ENCODE measurements around the gene B3GNT8.
"Not testable (repeated sequence)": the region's sequence is repeated elsewhere in the genome, so short reads cannot be mapped to it uniquely, and the experiment has no call there.

The B3GNT8 gene

GRCh38 chr19:41435936-41436673 is 8.9 kb upstream of the B3GNT8 start:
- DNase-seq: no peak

DNA sequence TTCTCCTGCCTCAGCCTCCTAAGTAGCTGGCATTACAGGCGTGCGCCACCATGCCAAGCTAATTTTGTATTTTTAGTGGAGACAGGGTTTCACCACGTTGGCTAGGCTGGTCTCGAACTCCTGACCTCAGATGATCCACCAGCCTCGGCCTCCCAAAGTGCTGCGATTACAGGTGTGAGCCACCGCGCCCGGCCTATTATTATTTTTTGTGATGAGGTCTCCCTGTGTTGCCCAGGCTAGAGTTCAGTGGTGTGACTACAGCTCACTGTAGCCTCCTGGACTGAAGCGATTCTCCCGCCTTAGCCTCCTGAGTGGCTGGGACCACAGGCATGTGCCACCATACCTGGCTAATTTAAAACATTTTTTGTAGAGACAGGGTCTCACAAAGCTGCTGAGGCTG is 8.2 kb upstream of the B3GNT8 start:
- not testable (repeated sequence) for DNase-seq

- no peak for DNase-seq
Measured at GRCh38 chr19:41434450-41434849, 7.3 kb upstream of the B3GNT8 start.

DNA sequence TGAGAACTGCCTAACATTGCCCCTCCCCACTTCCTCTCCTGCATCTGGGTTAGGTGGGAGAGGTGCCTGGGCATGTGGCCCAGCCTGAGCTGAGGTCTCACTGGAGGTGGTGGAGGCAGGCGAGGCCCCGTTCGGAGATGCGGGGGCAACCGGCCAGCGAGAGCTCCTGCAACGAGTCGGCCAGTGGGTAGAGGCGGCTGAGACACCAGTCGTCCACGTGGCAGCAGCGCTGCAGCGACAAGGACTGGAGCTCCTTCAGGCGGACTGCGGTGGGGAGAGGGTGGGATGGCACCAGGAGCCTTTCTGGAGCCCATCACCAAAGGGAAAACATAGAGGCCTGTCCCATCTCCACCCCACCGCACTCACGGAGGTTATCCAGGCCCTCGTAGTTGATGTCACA is 6.0 kb upstream of the B3GNT8 start:
- DNase-seq: no peak

DNA sequence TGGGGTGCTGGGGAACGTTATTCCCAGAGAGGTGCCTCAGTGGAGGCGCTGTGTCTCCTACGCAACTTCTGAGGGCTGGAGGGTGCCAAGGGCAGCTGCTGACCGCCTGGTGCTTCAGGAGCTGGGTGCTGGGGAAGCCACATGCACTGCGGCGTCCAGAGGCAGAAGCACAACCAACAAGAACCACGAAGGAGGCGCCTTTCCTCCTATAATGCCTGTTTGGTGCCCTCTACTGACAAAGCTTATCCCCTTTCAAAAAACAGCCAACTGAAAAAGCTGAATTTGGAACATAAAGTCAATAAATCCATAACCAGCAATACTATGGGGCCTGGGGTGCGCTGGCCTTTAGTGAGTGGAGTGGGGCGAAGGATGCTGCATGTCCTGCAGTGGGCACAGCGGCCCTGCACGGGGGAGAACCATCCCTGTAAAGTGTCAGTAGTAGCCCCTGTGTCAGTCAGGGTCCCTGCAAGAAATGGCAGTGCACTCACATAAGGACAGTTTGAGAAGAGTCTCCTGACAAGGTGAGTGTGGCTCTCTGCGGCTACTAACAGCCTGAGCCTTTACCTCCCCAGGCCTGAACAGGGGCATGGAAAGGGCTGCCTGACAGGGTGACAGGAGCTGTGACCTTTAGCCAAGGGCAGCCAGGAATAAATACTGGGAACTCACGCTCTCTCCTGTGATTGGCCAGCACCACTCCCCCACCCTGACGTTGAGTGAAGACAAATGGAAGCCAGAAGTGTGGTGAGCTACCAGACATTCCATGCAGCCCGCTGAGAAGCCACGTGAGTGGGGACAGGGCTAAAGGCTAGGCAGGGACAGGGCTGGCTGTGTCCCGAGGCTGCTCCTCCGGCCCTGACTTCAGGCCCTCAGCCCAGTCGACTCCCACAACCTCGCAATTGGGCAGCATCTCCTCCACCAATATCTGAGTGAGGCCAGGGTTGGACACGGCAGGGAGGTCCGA is 4.5 kb upstream of the B3GNT8 start:
- no peak for DNase-seq

DNA sequence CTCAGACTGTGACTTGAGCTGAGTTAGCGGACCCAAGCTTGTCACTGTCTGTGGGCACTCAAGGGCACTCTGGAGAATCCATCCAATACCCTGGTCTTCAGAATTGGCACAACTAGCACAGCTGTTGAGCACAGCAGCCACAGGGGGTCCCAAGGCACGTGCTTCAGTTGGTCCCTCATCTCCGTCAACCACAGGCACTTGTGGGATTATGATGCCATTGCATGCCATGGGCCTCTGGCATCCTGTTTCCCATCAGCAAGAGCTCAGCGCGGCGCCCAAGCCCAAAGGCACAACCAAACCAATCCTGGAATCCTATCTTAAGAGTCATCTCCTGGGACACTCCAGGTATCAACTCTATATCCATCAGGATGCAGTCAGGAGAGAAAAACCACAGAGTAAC is 3.7 kb upstream of the B3GNT8 start:
- no peak for DNase-seq

DNA sequence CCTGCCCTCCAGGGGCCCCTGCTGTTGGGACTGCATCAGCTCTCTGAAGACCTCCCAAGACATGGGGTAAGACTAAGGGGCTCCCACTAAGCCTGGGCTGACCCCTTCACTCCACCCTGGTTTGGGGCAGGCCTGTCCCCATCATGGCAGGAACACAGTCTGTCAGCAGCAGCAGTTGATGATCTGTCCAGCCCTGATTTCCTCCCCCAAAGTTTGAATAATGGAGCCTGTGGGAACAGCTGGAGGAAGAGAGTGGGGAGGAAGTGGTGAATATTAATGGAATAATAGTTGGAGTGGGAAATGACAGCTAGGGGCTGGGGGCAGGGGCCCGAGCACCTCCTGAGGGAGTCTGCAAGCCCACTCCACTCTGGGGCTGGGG is 1.3 kb upstream of the B3GNT8 start:
- DNase-seq: no peak

DNA sequence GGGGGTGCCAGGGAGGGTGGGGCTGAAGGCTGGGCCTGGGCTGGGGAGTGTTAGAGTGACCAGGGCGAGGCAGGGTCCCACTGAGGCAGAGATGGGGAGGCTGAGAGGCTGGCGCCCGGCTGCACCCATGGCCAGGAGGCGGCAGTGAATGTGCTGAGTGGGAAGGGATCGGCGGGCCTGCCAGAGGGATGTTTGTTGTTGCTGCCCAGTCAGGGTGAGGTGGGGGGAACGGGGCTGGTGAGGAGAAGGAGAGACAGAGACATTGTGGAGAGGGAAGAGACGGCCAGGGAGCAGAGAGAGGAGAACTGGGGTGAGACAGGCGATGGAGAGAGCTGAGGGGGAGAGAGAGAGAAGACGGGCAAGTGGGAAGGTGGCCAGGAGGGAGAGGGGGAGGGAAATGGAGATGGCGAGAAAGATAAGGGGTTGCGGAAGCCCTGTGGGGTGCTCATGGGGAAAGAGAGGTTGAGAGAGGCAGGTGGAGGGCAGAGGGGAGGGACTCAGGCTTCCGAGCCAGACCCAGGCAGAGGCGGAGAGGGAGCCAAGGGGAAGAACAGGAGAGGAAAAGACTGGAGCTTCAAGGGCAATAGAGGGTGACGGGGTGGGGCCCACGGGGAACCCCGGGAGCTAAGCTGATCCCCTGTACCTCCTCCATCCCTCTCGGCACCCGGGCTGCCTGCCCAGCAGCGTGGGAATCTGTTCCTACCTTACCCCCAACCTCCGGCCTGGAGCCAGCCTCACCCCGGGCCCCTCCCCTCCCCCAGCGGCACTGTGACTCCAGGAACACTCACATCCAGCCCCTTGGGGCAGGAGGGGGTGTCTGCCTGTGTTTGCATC is 690 bp upstream of the B3GNT8 start:
- peak; percentile 35 for DNase-seq

- no peak for DNase-seq
Measured at GRCh38 chr19:41426116-41426841, 895 bp downstream of the B3GNT8 start.

DNA sequence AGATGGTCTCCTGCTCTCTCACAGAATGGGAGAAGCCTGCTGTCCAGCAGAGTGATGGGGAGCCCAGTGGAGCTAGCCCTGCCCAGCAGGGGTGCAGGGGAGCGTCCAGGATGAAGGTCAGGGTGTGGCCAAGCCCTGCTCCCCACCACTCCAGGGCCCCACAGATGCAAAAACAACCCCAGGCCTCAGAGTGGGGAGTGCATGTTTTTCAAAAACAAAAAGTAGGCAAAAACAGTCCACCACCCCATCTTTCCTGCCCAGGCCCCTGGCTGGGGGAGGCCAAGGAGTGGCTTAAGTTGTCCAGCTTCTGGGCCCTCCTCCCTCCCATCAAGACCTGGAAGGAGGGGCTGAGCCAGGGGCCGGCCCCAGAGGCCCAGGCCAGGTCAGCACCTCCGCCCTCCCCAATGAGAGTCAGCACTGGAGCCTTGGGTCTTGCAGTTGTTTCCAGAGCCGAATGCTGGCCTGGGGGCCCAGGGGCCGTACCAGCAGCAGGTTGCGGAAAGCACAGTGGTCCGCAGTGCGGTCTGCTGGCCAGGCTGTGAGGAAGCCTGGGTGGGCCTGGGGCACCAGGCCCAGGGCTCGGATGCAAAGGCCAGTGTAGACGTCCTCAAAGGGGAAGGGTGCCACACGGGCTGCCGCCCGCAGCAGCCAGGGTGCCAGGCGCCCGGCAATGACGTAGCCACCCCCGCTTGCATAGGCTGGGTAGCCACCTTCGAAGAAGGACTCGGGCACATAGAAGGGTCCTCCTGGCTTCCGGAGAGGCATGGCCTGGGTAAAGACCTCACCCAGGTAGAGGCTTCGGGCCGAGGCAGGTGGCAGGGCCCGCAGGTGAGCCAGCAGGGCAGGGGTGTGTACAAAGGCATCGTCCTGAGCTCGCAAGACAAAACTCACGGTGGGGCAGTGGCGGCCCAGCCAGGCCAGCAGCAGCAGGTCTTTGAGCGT is 1.7 kb downstream of the B3GNT8 start:
- no peak for DNase-seq

GRCh38 chr19:41424335-41425173 is 2.6 kb downstream of the B3GNT8 start:
- DNase-seq: no peak

- no peak for DNase-seq
Measured at GRCh38 chr19:41422955-41423354, 4.2 kb downstream of the B3GNT8 start.

GRCh38 chr19:41422456-41422855 is 4.7 kb downstream of the B3GNT8 start:
- DNase-seq: no peak

DNA sequence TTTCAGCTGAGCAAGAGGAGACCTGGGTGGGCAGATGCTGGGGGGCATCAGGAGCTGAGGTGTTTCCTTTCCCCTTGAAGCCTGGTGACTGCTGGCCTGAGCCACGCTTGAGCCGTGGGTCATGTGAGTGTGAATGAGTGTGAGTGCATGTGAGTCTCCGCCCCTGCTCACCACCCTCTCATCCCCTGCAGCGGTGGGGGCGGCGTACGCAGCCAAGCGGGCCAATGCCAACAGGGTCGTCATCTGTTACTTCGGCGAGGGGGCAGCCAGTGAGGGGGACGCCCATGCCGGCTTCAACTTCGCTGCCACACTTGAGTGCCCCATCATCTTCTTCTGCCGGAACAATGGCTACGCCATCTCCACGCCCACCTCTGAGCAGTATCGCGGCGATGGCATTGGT is 5.2 kb downstream of the B3GNT8 start:
- DNase-seq: no peak

- no peak for DNase-seq
Measured at GRCh38 chr19:41421314-41421713, 5.9 kb downstream of the B3GNT8 start.

DNA sequence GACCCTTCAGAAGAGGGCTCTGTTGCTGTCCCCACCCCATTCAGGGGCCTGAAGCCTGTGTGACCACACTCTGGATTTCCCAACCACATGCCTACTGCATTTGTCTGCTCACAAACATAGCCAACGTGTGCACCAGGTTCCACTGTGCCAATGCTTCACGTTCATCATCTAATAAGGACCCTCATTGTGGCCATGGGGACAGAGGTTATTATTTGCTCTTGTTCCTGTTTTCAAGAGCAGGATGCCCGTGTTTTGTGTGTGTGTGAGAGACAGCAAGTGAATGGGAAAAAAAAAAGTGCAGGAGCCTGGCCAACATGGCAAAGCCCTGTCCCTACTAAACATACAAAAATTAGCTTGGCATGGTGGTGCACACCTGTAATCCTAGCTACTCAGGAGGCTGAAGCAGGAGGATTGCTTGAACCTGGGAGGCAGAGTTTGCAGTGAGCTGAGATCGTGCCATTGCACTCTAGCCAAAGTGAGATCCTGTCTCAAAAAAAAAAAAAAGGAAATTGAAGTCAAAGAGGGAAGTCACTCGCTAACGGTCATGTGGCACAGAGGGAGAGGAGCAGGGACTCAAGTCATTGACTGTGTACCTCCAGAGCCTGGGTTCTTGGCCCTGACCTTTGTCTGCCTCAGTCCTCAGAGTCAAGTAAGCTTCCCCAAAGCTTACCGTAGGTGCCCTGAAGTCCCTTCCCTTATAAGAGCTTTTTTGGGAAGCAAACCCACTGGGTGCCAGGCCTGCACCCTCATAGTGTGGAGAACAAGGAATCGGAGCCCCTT is 6.9 kb downstream of the B3GNT8 start:
- no peak for DNase-seq

- no peak for DNase-seq
Measured at GRCh38 chr19:41416194-41416674, 10.9 kb downstream of the B3GNT8 start.

- DNase-seq: no peak
Measured at GRCh38 chr19:41415154-41415571, 12.0 kb downstream of the B3GNT8 start.

DNA sequence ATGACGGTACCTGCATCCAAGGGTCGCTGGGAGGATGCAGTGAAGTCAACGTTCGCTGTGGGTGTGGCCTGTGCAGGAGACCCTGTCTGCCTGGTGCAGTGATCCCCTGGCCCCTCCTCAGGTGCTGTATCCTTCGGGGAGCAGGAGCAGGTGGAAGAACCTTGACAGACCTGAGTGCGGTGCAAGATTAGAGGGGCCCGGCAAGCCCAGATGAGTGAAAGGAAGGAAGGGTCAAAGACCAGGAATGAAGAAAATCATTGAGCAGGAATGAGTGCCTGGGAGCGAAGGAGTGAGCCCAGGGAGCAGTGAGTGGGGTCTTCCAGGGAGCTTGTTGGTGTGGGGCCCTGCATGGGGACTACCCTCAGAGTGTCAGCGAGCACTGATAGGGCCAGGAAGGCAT is 12.7 kb downstream of the B3GNT8 start:
- DNase-seq: no peak

Measured in activated CD4-positive, CD25-positive, alpha-beta regulatory T cell treated with anti-CD3 and anti-CD28 coated beads, Interleukin-2, amount 50 U/mL, for 72 hours (primary cell).